VCaP (cell line): ENCODE measurements around the gene ZSWIM6.

Source experiments
- H3K27ac ChIP-seq: fragments of 450-650 bp; 2 replicates; pipeline ENCODE4 v1.5.1; 2017
- TF ChIP-seq, protein P1 (sequence below): fragments of 450-650 bp; conservative IDR thresholded peaks from 2 replicates; pipeline ENCODE4 v1.5.1; 2017; ENCODE audit warnings: mild to moderate bottlenecking, moderate library complexity

ZSWIM6 gene

DNA sequence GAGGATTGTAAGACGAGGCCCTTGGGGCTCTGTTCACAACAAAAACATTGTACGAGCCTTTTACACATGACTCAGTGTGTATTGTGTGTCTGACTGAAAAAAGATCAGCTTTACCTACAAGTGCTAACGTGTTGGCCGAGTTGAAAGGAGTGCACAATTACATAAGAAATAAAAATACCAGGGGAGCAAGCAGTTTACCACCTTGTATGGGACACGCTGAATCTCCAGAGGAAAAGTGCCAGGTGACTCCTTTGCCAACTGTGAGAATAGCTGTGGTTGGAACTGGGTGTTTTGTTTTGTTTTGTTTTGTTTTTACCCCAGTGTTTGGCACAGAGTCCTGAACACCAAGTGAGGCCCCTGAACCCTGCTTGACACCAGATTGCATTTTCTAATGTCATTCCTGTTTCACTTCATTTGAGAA is 32.8 kb upstream of the ZSWIM6 start:
- no peak overlapping the region for H3K27ac ChIP-seq
- TF ChIP-seq, protein P1, sequence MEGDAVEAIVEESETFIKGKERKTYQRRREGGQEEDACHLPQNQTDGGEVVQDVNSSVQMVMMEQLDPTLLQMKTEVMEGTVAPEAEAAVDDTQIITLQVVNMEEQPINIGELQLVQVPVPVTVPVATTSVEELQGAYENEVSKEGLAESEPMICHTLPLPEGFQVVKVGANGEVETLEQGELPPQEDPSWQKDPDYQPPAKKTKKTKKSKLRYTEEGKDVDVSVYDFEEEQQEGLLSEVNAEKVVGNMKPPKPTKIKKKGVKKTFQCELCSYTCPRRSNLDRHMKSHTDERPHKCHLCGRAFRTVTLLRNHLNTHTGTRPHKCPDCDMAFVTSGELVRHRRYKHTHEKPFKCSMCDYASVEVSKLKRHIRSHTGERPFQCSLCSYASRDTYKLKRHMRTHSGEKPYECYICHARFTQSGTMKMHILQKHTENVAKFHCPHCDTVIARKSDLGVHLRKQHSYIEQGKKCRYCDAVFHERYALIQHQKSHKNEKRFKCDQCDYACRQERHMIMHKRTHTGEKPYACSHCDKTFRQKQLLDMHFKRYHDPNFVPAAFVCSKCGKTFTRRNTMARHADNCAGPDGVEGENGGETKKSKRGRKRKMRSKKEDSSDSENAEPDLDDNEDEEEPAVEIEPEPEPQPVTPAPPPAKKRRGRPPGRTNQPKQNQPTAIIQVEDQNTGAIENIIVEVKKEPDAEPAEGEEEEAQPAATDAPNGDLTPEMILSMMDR: no peak

DNA sequence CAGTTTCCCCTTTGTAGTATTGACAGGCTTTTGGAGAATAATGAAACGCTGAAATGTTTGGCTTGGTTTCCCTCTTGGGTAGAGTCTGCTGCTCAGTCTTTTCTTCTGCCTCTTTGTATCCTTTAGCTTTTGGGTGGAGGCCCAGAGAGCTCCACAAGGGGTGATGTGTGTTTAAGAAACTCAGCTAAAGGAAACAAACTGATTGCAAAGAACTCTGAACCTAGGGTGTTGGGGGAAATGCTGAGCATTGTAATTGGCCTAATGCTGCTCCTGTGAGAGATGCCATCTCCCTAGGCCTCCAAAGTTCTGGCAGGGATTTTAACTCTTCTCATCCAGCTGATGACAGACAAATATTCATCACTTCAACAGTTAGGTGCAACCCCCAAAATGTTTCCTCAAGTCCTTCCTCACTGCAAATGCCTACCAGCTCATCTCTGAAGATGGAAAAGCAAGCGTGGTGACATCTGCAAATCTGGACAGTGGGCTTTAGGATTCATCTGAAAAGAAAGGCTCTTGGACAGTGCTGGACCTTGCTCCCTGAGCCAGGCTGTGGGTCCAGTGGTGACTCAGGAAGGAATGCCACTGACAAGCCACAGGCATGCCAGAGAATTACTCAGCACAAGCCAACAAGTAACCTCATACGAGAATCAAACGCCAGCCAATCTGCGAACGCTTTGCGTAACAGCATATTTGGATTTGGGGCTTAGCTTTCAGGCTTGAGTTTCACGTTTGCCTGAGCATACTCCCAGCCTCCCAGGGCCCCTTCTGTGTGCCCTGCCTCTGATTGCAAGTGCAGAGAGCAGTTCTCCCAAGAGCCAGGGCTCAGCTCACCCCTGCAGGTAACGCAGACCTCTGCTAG is 30.5 kb upstream of the ZSWIM6 start:
- TF ChIP-seq, protein P1: no peak
- H3K27ac ChIP-seq: no peak overlapping the region

DNA sequence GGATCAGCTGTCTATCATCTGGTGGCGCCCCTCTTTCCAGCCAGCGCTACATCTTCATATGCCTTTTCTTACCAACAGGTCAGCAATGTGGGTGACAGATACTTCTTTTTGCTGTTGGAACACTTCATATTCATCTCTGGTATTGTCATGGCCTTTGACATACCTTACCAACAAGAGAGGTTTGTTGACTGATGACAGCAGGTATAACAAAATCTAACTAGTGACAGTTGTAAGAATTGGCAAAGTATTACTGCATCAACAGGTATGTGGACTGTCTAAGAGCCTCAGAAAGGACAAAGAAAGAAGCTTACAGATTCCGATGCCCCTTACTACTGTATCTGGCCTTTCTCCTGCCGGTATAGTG is 29.9 kb upstream of the ZSWIM6 start:
- TF ChIP-seq, protein P1: no peak
- no peak overlapping the region for H3K27ac ChIP-seq

DNA sequence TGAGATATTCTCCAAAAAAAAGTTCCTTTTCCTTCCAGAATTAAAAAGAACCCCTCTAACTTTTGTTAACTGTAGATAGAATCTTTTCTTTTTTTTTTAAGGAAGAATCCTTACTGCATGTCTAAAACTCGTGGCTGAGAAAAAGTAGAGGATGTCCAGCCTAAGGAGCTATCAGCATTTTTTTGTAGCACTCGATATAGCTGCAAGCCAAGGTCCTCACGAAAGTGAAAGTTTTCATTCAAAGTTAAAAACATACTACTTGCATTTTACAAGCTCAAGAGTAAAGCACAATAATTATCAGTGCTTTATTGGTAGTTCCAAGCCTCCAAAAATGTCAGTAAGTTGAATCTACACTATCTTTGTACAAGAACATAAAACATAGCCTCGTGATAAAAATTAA is 28.7 kb upstream of the ZSWIM6 start:
- H3K27ac ChIP-seq: no peak overlapping the region

DNA sequence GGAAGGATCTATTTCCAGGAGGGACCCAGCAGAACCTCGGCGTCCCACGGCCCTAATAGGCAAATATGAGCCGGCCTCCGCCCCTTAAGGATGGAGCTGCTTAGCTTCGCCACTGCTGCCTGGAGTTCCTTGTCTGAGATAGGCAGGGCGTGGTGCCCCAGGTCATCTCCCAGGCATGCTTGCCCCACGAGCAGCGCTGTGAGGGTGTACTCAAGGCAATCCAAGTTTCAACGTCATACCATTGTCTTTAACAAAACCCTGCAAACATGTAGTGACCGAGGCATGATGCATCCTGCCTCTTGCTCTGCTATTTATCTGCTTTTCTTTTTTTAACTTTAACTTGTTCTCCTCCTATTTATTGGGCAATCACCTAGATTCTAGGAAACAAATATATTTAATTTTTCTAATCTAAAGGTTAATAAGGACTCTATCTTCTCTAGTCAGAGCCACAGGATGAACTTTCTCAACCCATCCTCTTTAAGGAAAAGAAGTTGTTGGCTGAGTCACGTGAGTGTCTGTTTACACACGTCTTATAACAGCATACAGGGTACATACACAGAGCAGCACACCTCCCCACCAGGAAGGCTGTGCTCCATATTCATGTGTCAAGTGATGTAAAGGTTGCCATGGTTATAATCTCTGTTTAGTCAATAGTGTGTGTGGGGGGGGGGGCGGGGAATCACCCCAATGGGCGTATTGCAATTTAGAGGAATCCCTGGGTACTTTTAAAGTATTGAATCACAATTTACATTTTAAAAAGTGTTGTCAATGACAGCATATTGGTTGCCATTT is 27.3 kb upstream of the ZSWIM6 start:
- TF ChIP-seq, protein P1: no peak
- no peak overlapping the region for H3K27ac ChIP-seq

More for the DNA sequence above, 28.7 kb upstream of the ZSWIM6 start:
- TF ChIP-seq, protein P1: no peak

DNA sequence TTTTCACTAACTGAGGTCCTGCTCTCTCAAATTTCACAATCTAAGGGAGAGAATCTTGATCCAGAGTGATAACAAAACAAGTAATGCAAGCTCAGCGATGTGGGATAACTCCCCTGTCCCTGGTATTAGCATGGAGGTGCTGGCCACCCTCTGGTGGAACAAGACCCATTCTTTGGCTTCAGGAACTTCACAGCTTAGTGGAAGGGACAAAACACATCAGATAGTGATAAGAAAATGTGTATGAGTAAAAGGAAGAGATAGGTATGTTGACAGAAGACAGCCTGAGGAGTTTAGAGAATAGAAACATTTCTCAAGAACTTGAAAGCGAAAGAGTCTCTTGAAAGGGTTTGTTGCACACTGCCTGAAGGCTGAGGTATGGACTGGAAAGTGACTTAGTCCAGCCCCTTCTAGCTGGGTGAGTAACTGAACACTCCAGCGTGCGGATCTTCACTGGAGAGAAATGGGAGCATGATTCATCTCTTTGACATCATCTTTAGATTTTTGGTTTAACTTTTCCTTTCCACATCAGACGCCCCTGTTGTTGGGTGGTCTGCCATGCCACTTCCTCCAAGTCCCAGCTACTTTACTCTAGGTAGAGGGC is 25.4 kb upstream of the ZSWIM6 start:
- TF ChIP-seq, protein P1: no peak
- no peak overlapping the region for H3K27ac ChIP-seq

DNA sequence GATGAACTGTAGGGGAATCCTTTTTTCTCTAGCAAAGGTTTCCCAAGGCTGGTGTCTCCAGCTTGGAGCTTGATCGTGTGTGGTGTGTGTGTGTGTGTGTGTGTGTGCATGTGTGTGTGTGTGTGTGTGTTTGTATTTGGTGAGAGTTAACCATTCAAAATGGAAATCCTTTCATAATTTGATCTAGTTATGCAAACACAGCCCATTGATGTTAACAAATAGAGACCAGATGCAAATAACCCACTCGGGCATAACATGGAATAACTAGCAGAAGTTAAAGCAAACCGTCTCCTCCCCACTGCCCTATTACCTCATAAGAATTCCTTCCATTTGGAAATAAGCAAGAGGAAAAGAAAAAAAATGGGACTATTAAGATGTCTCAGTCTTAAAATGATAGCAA is 24.9 kb upstream of the ZSWIM6 start:
- no peak overlapping the region for H3K27ac ChIP-seq
- TF ChIP-seq, protein P1: no peak
